Activated T-cell treated with anti-CD3 and anti-CD28 coated beads for 48 hours (primary cell): ENCODE measurements around the gene SH3RF2.

ENCODE experiments used
- DNase-seq: peaks from one replicate; pipeline ENCODE4 v3.0.0-alpha.2; 2020; ENCODE audit warnings: low read depth

SH3RF2 gene

DNA sequence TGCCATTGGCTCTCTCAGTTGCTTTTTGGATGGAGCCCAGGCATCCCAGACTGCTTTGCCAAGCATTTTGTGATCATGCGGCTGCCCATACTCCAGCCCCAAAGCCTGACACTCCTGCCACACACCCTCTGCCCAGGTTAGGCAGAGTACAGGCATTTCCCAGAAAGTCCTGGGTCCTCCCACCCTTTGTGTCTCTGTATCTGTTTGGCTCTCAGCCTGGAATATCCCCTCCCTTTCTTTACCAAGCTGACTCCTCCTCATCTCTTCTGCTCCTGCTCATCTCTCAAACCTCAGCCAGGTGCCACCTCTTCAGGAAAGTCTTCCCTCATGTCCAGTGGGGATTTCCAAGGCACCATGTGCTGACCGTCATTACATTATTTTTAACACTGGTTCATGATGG is 14.3 kb upstream of the SH3RF2 start:
- DNase-seq: no peak

- DNase-seq: no peak
Observed at GRCh38 chr5:145923405-145923804, 13.0 kb upstream of the SH3RF2 start.

GRCh38 chr5:145924849-145925248 is 11.5 kb upstream of the SH3RF2 start:
- no peak for DNase-seq

GRCh38 chr5:145925353-145925752 is 11.0 kb upstream of the SH3RF2 start:
- no peak for DNase-seq

DNA sequence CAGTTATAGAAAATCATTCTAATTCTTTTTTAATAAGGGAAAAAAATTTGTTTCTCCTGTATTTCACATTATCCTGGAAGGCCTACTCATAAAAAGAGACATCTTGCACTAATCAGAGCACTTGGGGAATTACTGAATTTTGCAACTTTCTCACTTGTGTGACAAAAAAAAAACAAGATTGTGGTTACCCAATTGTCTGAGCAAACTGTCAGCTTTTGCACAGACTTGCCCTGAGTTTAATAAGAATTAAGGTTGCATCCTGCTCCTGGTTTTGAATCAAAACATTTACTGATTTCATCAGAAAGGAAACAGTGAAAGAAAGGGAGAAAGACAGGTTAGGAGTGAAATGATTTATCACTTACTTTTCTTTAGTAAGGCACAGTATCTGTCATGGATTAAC is 10.6 kb upstream of the SH3RF2 start:
- DNase-seq: no peak

- DNase-seq: no peak
Observed at GRCh38 chr5:145931718-145932117, 4.7 kb upstream of the SH3RF2 start.

GRCh38 chr5:145934276-145934675 is 2.1 kb upstream of the SH3RF2 start:
- no peak for DNase-seq

DNA sequence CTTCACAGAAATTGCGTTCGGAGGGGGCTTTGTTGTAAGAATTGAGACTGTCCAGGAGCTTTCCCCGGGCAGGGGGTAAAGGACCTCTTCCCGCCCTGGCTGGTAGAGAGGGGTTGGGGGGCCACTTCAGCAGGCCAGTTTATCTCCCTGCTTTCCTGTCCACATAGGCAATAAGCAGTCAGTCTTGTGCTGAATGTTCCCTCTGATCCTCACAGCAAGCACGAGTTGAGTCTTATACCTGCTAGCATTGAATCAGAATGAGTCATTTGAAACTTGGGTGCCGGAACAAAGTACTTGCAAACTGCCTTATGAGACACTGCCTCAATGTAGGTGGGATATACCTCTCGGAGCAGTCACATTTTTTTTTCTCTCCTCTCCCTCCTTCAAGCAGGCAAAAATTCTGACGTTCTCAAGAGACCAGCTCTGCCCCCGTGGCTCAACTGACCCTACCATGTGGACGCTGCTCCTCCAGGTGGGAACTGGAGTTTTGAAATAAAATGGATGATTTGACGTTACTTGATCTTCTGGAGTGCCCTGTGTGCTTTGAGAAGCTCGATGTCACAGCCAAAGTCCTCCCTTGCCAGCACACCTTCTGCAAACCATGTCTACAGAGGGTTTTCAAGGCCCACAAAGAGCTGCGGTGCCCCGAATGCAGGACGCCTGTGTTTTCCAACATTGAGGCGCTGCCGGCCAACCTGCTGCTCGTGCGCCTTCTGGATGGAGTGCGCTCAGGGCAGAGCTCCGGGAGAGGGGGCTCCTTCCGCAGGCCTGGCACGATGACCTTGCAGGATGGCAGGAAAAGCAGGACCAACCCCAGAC is 1.3 kb downstream of the SH3RF2 start:
- DNase-seq: no peak

GRCh38 chr5:145938776-145939539 is 2.6 kb downstream of the SH3RF2 start:
- DNase-seq: no peak

DNA sequence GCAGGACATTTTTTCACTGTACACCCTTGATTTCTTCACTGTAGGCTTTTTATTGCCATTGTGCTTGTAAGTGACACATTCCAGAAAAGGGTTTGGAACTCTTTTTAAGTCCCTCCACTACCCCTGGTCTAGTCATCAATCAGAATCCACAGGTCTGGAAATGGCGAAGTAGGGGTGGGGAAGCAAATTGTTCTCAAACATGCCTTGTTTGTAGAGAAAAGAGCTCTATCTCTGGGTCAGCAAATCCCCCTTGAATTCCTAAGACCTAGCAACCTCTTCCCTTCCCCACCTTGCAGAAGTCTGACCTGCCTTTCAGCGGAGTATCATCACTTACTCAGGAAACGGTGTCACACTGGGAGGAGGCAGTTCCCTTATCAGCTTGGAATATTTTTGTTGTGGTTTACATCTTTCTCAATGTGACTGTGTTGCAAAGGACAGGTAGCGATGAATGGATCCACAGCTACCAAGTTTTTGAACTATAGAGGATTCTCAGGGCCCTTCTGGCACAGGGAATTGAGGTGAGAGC is 3.2 kb downstream of the SH3RF2 start:
- DNase-seq: no peak

- DNase-seq: no peak
Observed at GRCh38 chr5:145941096-145941447, 4.7 kb downstream of the SH3RF2 start.

DNA sequence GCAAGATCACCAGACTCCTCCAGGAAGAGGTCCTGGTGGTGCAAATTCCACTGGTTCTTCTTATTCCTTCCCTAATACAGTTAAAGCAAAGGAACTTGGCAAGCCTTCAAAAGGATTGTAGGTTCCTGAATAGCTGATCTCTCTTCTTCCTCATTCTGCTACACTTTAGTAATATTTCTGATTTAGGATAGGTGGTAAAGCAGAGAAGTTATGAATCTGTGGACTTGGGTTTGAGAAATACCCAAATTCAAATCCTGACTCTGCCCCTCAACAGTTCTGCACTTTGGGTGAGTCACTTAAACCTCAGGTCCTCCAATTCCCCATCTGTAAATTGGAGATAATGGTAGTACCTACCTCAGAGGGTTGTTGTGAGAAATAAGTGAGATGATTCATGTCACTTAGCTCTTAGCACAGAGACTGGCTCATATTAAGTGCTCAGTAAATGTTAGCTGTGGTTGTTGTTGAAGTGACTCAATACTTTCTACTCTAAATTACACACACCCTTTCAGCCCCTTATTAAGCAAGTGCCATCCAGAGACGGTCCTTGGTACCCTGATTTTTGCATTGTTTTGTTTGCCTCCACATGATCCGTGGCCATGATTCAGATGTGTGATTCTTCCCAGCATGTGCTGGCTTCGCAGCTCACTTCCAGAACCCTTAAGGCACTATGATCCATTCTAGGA is 5.2 kb downstream of the SH3RF2 start:
- DNase-seq: no peak

DNA sequence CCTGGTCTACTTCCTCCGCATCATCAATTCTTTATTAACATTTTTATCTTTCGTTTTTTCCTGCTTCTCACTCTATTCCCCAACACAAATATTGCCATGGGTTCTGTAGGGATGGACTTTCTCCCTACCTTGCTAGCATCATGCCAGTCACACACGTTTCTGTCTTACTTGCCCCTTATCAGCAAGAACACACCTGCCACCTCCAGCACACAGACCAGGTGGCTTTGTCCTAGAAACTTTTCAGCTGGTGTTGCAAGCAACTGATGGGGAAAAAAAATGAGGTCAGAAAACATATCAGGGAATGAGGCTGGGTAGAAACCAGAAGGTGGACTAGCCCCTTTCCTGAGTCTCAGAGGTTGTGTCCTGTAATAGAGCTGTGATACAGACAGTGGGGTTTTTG is 5.8 kb downstream of the SH3RF2 start:
- no peak for DNase-seq

DNA sequence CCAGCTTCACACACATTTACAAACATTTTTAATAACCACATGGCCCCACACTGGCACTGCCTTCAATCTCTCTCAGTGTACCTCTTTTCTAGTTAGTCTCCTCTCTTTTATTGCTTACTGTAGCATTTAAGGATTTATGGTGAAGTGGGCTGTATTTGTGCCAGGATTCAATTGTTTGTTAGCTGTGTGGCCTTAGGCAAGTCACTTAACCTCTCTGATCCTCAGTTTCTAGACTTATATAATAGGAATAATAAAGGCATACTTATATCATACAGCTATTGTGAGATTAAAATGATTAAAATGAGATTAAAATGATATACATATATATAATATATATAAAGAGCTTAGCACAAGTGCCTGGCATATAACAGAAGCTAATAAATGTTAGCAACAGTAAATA is 6.4 kb downstream of the SH3RF2 start:
- no peak for DNase-seq

DNA sequence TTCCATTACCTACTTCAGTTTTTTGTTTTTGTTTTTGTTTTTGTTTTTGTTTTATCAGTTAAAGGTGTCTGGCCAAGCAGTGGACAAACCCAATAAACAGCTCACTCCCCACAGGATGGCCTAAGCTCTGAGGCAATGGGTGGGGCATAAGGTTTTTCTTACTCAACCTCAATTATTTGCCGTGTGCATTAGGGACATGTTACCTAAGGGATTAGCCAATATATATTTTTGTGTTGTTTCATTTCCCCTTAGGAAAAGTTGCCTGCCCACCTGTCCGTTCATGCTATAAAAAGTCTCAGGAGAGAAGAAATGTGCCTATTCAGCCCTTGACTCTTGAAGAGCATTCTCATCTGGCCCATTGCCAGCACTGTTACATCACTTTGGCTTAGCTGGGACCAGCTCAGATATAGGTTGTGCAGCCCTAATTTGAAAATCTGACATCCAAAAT is 7.3 kb downstream of the SH3RF2 start:
- DNase-seq: no peak

- no peak for DNase-seq
Observed at GRCh38 chr5:145944328-145944727, 8.0 kb downstream of the SH3RF2 start.

DNA sequence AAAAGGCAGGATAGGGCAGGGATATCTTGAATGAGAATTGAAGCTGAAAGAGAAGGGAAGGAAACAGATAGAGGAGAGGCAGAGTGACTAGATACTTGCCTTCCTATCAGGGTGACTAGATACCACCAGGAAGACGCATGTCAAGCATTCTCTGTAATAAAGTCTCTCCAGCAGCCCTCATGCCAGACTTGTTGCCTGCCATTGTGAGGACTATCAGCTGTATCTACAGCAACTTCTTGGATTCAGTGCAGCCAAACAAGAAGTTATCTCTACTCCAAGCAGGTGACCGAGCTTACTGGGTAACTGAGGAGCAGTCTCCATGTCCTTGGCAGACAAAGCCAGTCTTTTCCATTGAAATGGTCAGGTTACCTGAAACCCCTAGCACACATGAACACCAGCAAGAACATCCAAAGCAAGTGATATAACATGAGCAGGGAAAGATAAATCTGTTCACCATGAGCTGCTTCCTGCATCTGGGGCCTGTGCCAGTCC is 9.3 kb downstream of the SH3RF2 start:
- DNase-seq: no peak

- no peak for DNase-seq
Observed at GRCh38 chr5:145946112-145946861, 9.9 kb downstream of the SH3RF2 start.

DNA sequence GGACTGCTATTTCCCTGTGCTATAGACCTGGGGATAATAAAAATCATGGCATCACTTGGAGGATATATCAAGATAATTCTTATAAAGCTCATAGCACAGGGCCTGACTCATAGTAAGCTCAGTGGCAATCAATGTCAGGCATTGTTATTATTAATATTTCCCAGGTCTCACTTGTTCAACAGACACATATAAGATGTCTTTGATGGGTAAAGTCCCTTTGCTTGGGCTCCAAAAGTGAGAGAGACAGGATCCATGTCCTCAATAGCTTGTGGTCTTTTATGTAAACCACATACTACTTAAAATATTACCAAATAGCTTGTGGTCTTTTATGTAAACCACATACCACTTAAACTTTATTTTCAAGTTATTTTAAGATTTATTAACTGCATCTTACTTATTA is 11.2 kb downstream of the SH3RF2 start:
- DNase-seq: no peak

GRCh38 chr5:145948047-145948446 is 11.7 kb downstream of the SH3RF2 start:
- DNase-seq: no peak

DNA sequence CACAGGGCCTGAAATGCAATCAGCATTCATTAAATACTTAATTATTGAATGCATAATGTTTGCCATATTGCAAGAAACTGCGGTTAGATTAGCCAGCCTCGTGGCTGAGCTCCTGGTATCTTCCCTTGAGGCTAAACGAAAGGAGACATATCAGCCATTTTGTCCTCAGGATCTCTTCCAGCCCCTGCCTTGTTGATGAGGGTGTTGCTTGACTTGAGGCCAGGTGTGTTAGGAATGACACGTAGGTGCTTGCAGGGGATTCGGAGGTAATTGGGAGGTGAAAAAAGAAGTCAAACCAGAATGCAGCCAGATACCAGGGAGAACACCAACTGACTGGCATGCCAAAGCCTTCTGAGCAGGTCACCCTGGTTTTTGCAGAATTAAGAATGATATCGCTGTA is 12.5 kb downstream of the SH3RF2 start:
- no peak for DNase-seq

GRCh38 chr5:145949474-145949873 is 13.1 kb downstream of the SH3RF2 start:
- DNase-seq: no peak
